OCI-LY7 (cell line): ENCODE measurements around the gene HDGFL2.

Experiments used
- EZH2phosphoT487 ChIP-seq: fragments of 200-600 bp; sonication (generic); IDR thresholded peaks from 2 replicates; pipeline ENCODE4 v1.6.1; 2018; ENCODE audit warnings: low read depth, borderline replicate concordance, mild to moderate bottlenecking, mixed run types, antibody characterized with exemption, low read length, moderate library complexity, mixed read lengths
- TF ChIP-seq, protein P1 (sequence below): fragments of 200-600 bp; sonication (generic); conservative IDR thresholded peaks from 2 replicates; pipeline ENCODE4 v1.5.1; 2014; ENCODE audit warnings: mild to moderate bottlenecking, antibody characterized with exemption, low read length, moderate library complexity, mixed read lengths

DNA sequence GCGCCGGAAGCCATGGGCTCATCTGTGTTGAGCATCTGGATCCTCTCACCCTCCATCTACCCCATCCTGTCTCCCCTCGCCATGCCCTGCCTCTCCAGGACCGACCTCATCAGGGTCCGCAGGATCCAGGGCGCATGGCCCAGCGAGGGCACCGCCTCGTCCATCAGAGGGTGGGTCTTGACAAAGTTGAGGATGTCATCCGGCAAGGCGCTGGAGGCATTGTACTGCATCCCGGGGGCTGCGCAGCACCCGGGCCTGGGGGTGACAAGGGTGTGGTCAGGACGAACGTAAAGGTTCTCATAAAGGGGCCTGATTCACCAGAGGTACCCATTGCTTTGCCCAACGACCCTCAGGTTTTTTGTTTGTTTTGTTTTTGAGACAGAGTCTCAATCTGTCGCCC is 77.9 kb downstream of the HDGFL2 start:
- TF ChIP-seq, protein P1, sequence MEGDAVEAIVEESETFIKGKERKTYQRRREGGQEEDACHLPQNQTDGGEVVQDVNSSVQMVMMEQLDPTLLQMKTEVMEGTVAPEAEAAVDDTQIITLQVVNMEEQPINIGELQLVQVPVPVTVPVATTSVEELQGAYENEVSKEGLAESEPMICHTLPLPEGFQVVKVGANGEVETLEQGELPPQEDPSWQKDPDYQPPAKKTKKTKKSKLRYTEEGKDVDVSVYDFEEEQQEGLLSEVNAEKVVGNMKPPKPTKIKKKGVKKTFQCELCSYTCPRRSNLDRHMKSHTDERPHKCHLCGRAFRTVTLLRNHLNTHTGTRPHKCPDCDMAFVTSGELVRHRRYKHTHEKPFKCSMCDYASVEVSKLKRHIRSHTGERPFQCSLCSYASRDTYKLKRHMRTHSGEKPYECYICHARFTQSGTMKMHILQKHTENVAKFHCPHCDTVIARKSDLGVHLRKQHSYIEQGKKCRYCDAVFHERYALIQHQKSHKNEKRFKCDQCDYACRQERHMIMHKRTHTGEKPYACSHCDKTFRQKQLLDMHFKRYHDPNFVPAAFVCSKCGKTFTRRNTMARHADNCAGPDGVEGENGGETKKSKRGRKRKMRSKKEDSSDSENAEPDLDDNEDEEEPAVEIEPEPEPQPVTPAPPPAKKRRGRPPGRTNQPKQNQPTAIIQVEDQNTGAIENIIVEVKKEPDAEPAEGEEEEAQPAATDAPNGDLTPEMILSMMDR = no peak
- TF ChIP-seq EZH2phosphoT487 = no peak
